ENCODE data around the gene CDKAL1.

DNA sequence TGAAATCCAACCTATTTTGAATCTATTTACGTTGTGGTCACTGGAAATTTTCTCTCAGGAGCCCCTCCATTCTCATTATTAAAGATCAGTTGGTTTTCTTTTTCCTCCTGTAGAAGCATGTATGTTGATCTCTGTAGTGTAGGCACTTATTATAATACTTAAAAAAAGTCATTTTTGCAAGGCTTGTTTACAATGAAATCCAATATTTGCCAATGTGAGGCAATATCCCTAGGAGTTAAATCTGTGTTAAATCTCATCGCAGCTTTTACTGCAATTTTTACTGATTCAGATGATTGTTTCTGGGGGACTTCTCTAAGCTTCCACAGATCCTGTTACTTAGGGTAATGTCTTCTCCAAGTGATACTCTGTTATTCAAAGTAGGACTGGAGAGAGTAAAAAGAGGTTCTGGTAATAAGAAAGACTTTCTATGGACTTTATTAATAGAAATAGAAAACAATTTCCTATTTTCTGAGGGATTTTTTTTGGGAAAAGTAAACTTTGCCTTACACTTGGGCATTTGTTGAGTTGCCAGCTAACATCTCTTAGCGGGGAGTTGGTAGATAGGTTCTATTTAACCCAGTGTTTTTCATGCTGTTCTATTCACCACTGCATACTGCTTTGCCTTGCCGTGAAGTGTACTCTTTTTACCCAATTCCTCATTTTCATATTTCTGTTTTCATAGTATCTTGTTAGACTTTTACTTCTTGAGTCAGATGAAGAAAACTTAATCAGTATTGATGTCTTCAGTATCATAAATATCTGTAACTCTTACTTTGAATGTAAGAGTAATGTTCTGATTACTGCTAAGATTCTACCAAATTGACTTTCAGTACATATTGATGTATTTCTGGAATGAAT, 48.6 kb downstream of the CDKAL1 start:
- no peak for TF ChIP-seq CTCF (IDR thresholded peaks at IDR 0.05; ENCODE audit: poor library complexity)
- no peak for TF ChIP-seq EZH2 (IDR thresholded peaks at IDR 0.05; ENCODE audit: borderline replicate concordance)

All from hepatocyte (in vitro differentiated cells).